Lung (tissue), 12 donors: ENCODE results near the gene ASF1A. TPM values are rescaled to one million over a fixed set of nuclear protein-coding genes. Genes with fewer than 3 reads are reported as not detected.

Experiments used
- ATAC-seq: fragments of 200-7000 bp; cut with Tn5 transposase; one replicate; pipeline ENCODE4 v1.9.1; 2020; ENCODE audit warnings: moderate number of reproducible peaks; ENCODE audit not compliant: insufficient read depth, low FRiP score
- DNase-seq, 3 donors: peaks; one replicate each; pipeline ENCODE4 v3.0.0-alpha.2; 2013 to 2017
- H3K27ac ChIP-seq, 2 donors: one replicate each; pipeline ENCODE4 v1.5.1; 2013; ENCODE audit warnings: mild to moderate bottlenecking in 2 of 2, moderate library complexity in 2 of 2, control low read depth in 1 of 2, inconsistent platforms in 1 of 2, low read depth in 1 of 2, low read length in 1 of 2
- H3K27me3 ChIP-seq, 3 donors: one replicate each; pipeline ENCODE4 v1.5.1; 2013; ENCODE audit warnings: low read length in 2 of 3; ENCODE audit not compliant: control insufficient read depth in 3 of 3, insufficient read depth in 3 of 3
- H3K36me3 ChIP-seq, 4 donors: one replicate each; pipeline ENCODE4 v1.5.1; 2013; ENCODE audit warnings: low read length in 4 of 4, mild to moderate bottlenecking in 1 of 4, moderate library complexity in 1 of 4; ENCODE audit not compliant: control insufficient read depth in 4 of 4, insufficient read depth in 4 of 4
- H3K4me1 ChIP-seq, 5 donors: one replicate each; pipeline ENCODE4 v1.5.1; 2013; ENCODE audit warnings: low read length in 5 of 5, mild to moderate bottlenecking in 2 of 5, moderate library complexity in 1 of 5; ENCODE audit not compliant: control insufficient read depth in 5 of 5, insufficient read depth in 5 of 5
- H3K4me3 ChIP-seq: one replicate; pipeline ENCODE4 v1.5.1; 2013; ENCODE audit warnings: mild to moderate bottlenecking, control low read depth, moderate library complexity
- H3K9ac ChIP-seq, 2 donors: one replicate each; pipeline ENCODE4 v1.5.1; 2013; ENCODE audit warnings: low read length in 2 of 2, control low read depth in 1 of 2; ENCODE audit not compliant: insufficient read depth in 1 of 2
- H3K9me3 ChIP-seq, 4 donors: one replicate each; pipeline ENCODE4 v1.5.1; 2013; ENCODE audit warnings: low read length in 3 of 4, mild to moderate bottlenecking in 1 of 4, moderate library complexity in 1 of 4; ENCODE audit not compliant: control insufficient read depth in 4 of 4, insufficient read depth in 3 of 4
- WGBS, 2 donors: extraction: QIAGEN DNeasy Blood & Tissue Kit; methylation state at CpG; one replicate each; pipeline ENCODE4 v1.1.7; 2013; 5-methylcytosine and 5-hydroxymethylcytosine counted together
- polyA plus RNA-seq, 2 donors: library from polyadenylated mRNA; stranded (reverse); fragments of 200-250 nt; gene quantifications; one replicate each; pipeline ENCODE4 v1.2.1, GENCODE V29; 2013
- total RNA-seq, 2 donors: library from RNA; depleted of rRNA in 1 of 2; stranded (reverse); fragments of >200 nt in 1 of 2; gene quantifications; one replicate each; pipeline ENCODE4 v1.2.1, GENCODE V29; 2014 to 2021
- TF ChIP-seq, protein P1 (sequence below): IDR thresholded peaks from 2 replicates; pipeline ENCODE4 v1.5.1; 2012; ENCODE audit warnings: mild to moderate bottlenecking; ENCODE audit errors: control extremely low read depth, extremely low read depth
- donor health status: control.
- donor health status: control.
- donor health status: Bipolar disorder and iron deficiency.
- donor health status: healthy.
- donor health status: DM: yes; HTN: yes; CAD: no.

ASF1A gene
- total and polyA plus RNA-seq, 4 donors, result 8.9 to 32.9 (median 23.9) TPM

GRCh38 chr6:118895859-118896258 lies 1.9 kb downstream of the ASF1A start:
- H3K4me1 ChIP-seq, result peaks cover 4 to 57% (median 18%) of the 10 kb centered on the region in 5 donors

GRCh38 chr6:118896339-118897136 lies 2.6 kb downstream of the ASF1A start:
- H3K9me3 ChIP-seq, result no peaks in the 10 kb centered on the region
- H3K9ac ChIP-seq, result no peak overlapping the region
- 64 to 72% methylated on average over 5 of the region's 5 CpGs for WGBS, 2 donors
- TF ChIP-seq, protein P1, sequence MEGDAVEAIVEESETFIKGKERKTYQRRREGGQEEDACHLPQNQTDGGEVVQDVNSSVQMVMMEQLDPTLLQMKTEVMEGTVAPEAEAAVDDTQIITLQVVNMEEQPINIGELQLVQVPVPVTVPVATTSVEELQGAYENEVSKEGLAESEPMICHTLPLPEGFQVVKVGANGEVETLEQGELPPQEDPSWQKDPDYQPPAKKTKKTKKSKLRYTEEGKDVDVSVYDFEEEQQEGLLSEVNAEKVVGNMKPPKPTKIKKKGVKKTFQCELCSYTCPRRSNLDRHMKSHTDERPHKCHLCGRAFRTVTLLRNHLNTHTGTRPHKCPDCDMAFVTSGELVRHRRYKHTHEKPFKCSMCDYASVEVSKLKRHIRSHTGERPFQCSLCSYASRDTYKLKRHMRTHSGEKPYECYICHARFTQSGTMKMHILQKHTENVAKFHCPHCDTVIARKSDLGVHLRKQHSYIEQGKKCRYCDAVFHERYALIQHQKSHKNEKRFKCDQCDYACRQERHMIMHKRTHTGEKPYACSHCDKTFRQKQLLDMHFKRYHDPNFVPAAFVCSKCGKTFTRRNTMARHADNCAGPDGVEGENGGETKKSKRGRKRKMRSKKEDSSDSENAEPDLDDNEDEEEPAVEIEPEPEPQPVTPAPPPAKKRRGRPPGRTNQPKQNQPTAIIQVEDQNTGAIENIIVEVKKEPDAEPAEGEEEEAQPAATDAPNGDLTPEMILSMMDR, result peak; percentile 1
- H3K36me3 ChIP-seq, result peaks cover 2 to 13% (median 6%) of the 10 kb centered on the region in 4 donors
- peak overlapping the region in 1 of 2 donors; percentile 2 for H3K27ac ChIP-seq
- peaks cover 4 to 55% (median 18%) of the 10 kb centered on the region in 5 donors for H3K4me1 ChIP-seq
- no peak overlapping the region for H3K4me3 ChIP-seq
- DNase-seq (peak in 2 of 3 donors; percentile 43 to 51), ATAC-seq (no peak)
- H3K27me3 ChIP-seq, result no peaks in the 10 kb centered on the region

More at GRCh38 chr6:118895859-118896258, 1.9 kb downstream of the ASF1A start:
- peaks cover under 1 to 8% (median 5%) of the 10 kb centered on the region in 4 donors for H3K36me3 ChIP-seq
- WGBS, 2 donors, result 42 to 54% methylated on average over 2 of the region's 2 CpGs
- no peaks in the 10 kb centered on the region for H3K9me3 ChIP-seq
- peak overlapping the region in 1 of 2 donors; percentile 68 for H3K9ac ChIP-seq
- no peak overlapping the region for H3K4me3 ChIP-seq
- no peak overlapping the region for H3K27ac ChIP-seq
- H3K27me3 ChIP-seq, result no peaks in the 10 kb centered on the region
- DNase-seq (no peak), ATAC-seq (no peak)
- TF ChIP-seq, protein P1, result no peak

- ATAC-seq (no peak), DNase-seq (no peak)
- no peak overlapping the region for H3K27ac ChIP-seq
- no peaks in the 10 kb centered on the region for H3K27me3 ChIP-seq
- TF ChIP-seq, protein P1, result no peak
- H3K36me3 ChIP-seq, result peaks cover 2 to 15% (median 9%) of the 10 kb centered on the region in 4 donors
- H3K4me1 ChIP-seq, result peaks cover 4 to 47% (median 18%) of the 10 kb centered on the region in 5 donors
- H3K4me3 ChIP-seq, result no peak overlapping the region
- H3K9ac ChIP-seq, result no peak overlapping the region
- H3K9me3 ChIP-seq, result no peaks in the 10 kb centered on the region
Measured at GRCh38 chr6:118897386-118897785, 3.4 kb downstream of the ASF1A start.
